ENCODE measurements around the gene DNAJC1.

The DNAJC1 gene

GRCh38 chr10:21959998-21960397 lies 43.5 kb downstream of the DNAJC1 start:
- Histone ChIP-seq H3K4me3 (ENCODE audit: insufficient read depth in 1 of 2, low read depth in 1 of 2, low read length in 2 of 2) (no peak overlapping the region), H4K91ac (ENCODE audit: low read length) (no peak overlapping the region), H3K27me3 (ENCODE audit: control insufficient read depth in 1 of 2, insufficient read depth in 1 of 2, low read length in 2 of 2) (no peaks in the 10 kb centered on the region), H3K4ac (ENCODE audit: low read depth in 1 of 2, low read length in 2 of 2) (no peak overlapping the region), H2BK5ac (ENCODE audit: low read depth, low read length, poor library complexity, severe bottlenecking) (no peak overlapping the region), H3K9me3 (ENCODE audit: control insufficient read depth, low read length) (no peaks in the 10 kb centered on the region), H2BK120ac (ENCODE audit: low read depth, low read length) (no peak overlapping the region), H2BK12ac (ENCODE audit: low read length in 2 of 2) (no peak overlapping the region), H3K79me1 (replicated peaks; ENCODE audit: low read length, poor library complexity, severe bottlenecking) (peaks cover 19% of the 10 kb centered on the region), H2AK5ac (ENCODE audit: low read length, severe bottlenecking) (no peak overlapping the region), H3K4me1 (ENCODE audit: control insufficient read depth, insufficient read depth, low read depth, low read length) (peaks cover 1% of the 10 kb centered on the region), H4K8ac (ENCODE audit: low read length) (no peak overlapping the region), H3K4me2 (ENCODE audit: low read length, poor library complexity, severe bottlenecking) (no peak overlapping the region), H3K14ac (ENCODE audit: low read length in 2 of 2) (no peak overlapping the region), H3K9ac (ENCODE audit: low read length) (no peak overlapping the region), H3K18ac (ENCODE audit: low read depth in 1 of 2, low read length in 2 of 2) (no peak overlapping the region), H2BK15ac (ENCODE audit: low read depth, poor library complexity, severe bottlenecking) (no peak overlapping the region), H3K36me3 (ENCODE audit: control insufficient read depth in 1 of 2, insufficient read depth in 2 of 2, low read depth in 1 of 2, low read length in 2 of 2) (no peaks in the 10 kb centered on the region), H3K23ac (ENCODE audit: low read length in 2 of 2) (no peak overlapping the region), H2AFZ (ENCODE audit: low read depth, low read length) (no peak overlapping the region), H3K27ac (ENCODE audit: low read length, poor library complexity, severe bottlenecking) (no peak overlapping the region)
- WGBS = 91% methylated on average over 1 of the region's 2 CpGs
- no peak for DNase-seq

- peak overlapping the region; percentile 62 for H2AK5ac ChIP-seq (ENCODE audit: low read length, severe bottlenecking)
- peaks cover 11% of the 10 kb centered on the region for H3K79me1 ChIP-seq (replicated peaks; ENCODE audit: low read length, poor library complexity, severe bottlenecking)
- no peak overlapping the region for H3K4me3 ChIP-seq (ENCODE audit: insufficient read depth in 1 of 2, low read depth in 1 of 2, low read length in 2 of 2)
- H3K4me2 ChIP-seq (ENCODE audit: low read length, poor library complexity, severe bottlenecking) = no peak overlapping the region
- no peaks in the 10 kb centered on the region for H3K9me3 ChIP-seq (ENCODE audit: control insufficient read depth, low read length)
- H2BK120ac ChIP-seq (ENCODE audit: low read depth, low read length) = no peak overlapping the region
- peak overlapping the region; percentile 50 for H3K9ac ChIP-seq (ENCODE audit: low read length)
- H3K4ac ChIP-seq (ENCODE audit: low read depth in 1 of 2, low read length in 2 of 2) = no peak overlapping the region
- no peak overlapping the region for H4K8ac ChIP-seq (ENCODE audit: low read length)
- H3K36me3 ChIP-seq (ENCODE audit: control insufficient read depth in 1 of 2, insufficient read depth in 2 of 2, low read depth in 1 of 2, low read length in 2 of 2) = no peaks in the 10 kb centered on the region
- no peak overlapping the region for H3K27ac ChIP-seq (ENCODE audit: low read length, poor library complexity, severe bottlenecking)
- H3K4me1 ChIP-seq (ENCODE audit: control insufficient read depth, insufficient read depth, low read depth, low read length) = peaks cover 1% of the 10 kb centered on the region
- no peak overlapping the region for H2AFZ ChIP-seq (ENCODE audit: low read depth, low read length)
- no peak overlapping the region for H3K23ac ChIP-seq (ENCODE audit: low read length in 2 of 2)
- H3K27me3 ChIP-seq (ENCODE audit: control insufficient read depth in 1 of 2, insufficient read depth in 1 of 2, low read length in 2 of 2) = no peaks in the 10 kb centered on the region
- DNase-seq = no peak
- H2BK15ac ChIP-seq (ENCODE audit: low read depth, poor library complexity, severe bottlenecking) = no peak overlapping the region
- WGBS = 83% methylated on average over 1 of the region's 1 CpG
- H2BK5ac ChIP-seq (ENCODE audit: low read depth, low read length, poor library complexity, severe bottlenecking) = no peak overlapping the region
- no peak overlapping the region for H4K91ac ChIP-seq (ENCODE audit: low read length)
- H2BK12ac ChIP-seq (ENCODE audit: low read length in 2 of 2) = no peak overlapping the region
- no peak overlapping the region for H3K18ac ChIP-seq (ENCODE audit: low read depth in 1 of 2, low read length in 2 of 2)
- H3K14ac ChIP-seq (ENCODE audit: low read length in 2 of 2) = no peak overlapping the region
Measured at GRCh38 chr10:21954690-21955089, 48.8 kb downstream of the DNAJC1 start.

DNA sequence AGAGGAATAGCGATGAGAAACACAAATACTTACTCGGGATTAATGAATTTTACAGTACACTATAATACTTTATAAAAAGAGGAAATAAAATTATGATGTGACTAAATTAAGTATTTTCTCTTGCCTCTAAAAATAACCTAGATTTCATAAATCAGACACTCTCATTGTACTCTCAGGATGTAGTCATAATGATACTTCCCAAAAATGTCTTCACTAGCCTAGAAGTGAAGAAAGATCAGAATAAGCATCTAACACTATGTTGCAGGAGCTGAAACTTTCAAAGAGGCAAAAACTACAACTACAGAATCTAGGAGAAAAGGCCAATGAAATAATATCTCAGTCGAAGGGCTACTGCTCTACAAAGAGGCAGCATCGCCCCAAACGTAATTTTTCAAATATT lies 49.4 kb downstream of the DNAJC1 start:
- Histone ChIP-seq H2AFZ (ENCODE audit: low read depth, low read length) (no peak overlapping the region), H3K18ac (ENCODE audit: low read depth in 1 of 2, low read length in 2 of 2) (no peak overlapping the region), H3K4me3 (ENCODE audit: insufficient read depth in 1 of 2, low read depth in 1 of 2, low read length in 2 of 2) (no peak overlapping the region), H2BK12ac (ENCODE audit: low read length in 2 of 2) (no peak overlapping the region), H3K4me2 (ENCODE audit: low read length, poor library complexity, severe bottlenecking) (no peak overlapping the region), H3K4ac (ENCODE audit: low read depth in 1 of 2, low read length in 2 of 2) (no peak overlapping the region), H3K27me3 (ENCODE audit: control insufficient read depth in 1 of 2, insufficient read depth in 1 of 2, low read length in 2 of 2) (no peaks in the 10 kb centered on the region), H4K91ac (ENCODE audit: low read length) (no peak overlapping the region), H2BK15ac (ENCODE audit: low read depth, poor library complexity, severe bottlenecking) (no peak overlapping the region), H2BK5ac (ENCODE audit: low read depth, low read length, poor library complexity, severe bottlenecking) (no peak overlapping the region), H2BK120ac (ENCODE audit: low read depth, low read length) (no peak overlapping the region), H3K79me1 (replicated peaks; ENCODE audit: low read length, poor library complexity, severe bottlenecking) (peaks cover 8% of the 10 kb centered on the region), H3K14ac (ENCODE audit: low read length in 2 of 2) (no peak overlapping the region), H3K23ac (ENCODE audit: low read length in 2 of 2) (no peak overlapping the region), H3K36me3 (ENCODE audit: control insufficient read depth in 1 of 2, insufficient read depth in 2 of 2, low read depth in 1 of 2, low read length in 2 of 2) (no peaks in the 10 kb centered on the region), H3K9me3 (ENCODE audit: control insufficient read depth, low read length) (no peaks in the 10 kb centered on the region), H3K4me1 (ENCODE audit: control insufficient read depth, insufficient read depth, low read depth, low read length) (peaks cover 1% of the 10 kb centered on the region), H3K27ac (ENCODE audit: low read length, poor library complexity, severe bottlenecking) (no peak overlapping the region), H3K9ac (ENCODE audit: low read length) (peak overlapping the region; percentile 50), H4K8ac (ENCODE audit: low read length) (no peak overlapping the region), H2AK5ac (ENCODE audit: low read length, severe bottlenecking) (no peak overlapping the region)
- DNase-seq = no peak
- WGBS = 33% methylated on average over 1 of the region's 5 CpGs

DNA sequence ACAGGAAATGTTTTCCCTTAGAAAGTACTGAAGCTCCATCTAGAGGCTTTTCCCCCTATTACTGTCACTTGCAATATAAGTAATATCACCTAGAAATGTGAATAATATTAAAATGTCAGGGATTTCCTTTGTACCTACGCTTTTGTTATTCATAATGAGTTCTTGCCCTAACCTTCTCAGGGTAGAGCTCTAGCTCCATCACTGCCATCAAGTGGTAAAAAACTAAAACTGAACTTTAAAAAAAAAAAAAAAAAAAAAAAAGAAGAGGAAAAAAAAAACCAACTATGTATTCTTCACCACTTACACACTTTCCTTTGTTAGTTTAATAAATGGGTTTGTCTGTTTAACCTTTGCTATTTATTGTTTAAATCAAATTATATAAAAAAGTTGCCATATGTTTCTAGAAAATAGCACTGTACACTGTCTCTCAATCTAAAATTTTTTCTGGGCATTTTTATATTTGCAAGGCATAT lies 49.9 kb downstream of the DNAJC1 start:
- H3K9me3 ChIP-seq (ENCODE audit: control insufficient read depth, low read length) = no peaks in the 10 kb centered on the region
- no peak overlapping the region for H2BK12ac ChIP-seq (ENCODE audit: low read length in 2 of 2)
- H3K27me3 ChIP-seq (ENCODE audit: control insufficient read depth in 1 of 2, insufficient read depth in 1 of 2, low read length in 2 of 2) = no peaks in the 10 kb centered on the region
- peak; percentile 48 for DNase-seq
- H3K36me3 ChIP-seq (ENCODE audit: control insufficient read depth in 1 of 2, insufficient read depth in 2 of 2, low read depth in 1 of 2, low read length in 2 of 2) = no peaks in the 10 kb centered on the region
- H3K4me2 ChIP-seq (ENCODE audit: low read length, poor library complexity, severe bottlenecking) = no peak overlapping the region
- H2BK15ac ChIP-seq (ENCODE audit: low read depth, poor library complexity, severe bottlenecking) = no peak overlapping the region
- no peak overlapping the region for H4K8ac ChIP-seq (ENCODE audit: low read length)
- no peak overlapping the region for H2BK5ac ChIP-seq (ENCODE audit: low read depth, low read length, poor library complexity, severe bottlenecking)
- no peak overlapping the region for H2AFZ ChIP-seq (ENCODE audit: low read depth, low read length)
- no CpG with 5 or more reads among the region's 1 CpG for WGBS
- H3K79me1 ChIP-seq (replicated peaks; ENCODE audit: low read length, poor library complexity, severe bottlenecking) = peaks cover 8% of the 10 kb centered on the region
- H3K9ac ChIP-seq (ENCODE audit: low read length) = peak overlapping the region; percentile 50
- H3K23ac ChIP-seq (ENCODE audit: low read length in 2 of 2) = no peak overlapping the region
- no peak overlapping the region for H3K4ac ChIP-seq (ENCODE audit: low read depth in 1 of 2, low read length in 2 of 2)
- peaks cover 1% of the 10 kb centered on the region for H3K4me1 ChIP-seq (ENCODE audit: control insufficient read depth, insufficient read depth, low read depth, low read length)
- H4K91ac ChIP-seq (ENCODE audit: low read length) = no peak overlapping the region
- H2BK120ac ChIP-seq (ENCODE audit: low read depth, low read length) = no peak overlapping the region
- H3K4me3 ChIP-seq (ENCODE audit: insufficient read depth in 1 of 2, low read depth in 1 of 2, low read length in 2 of 2) = no peak overlapping the region
- no peak overlapping the region for H2AK5ac ChIP-seq (ENCODE audit: low read length, severe bottlenecking)
- H3K14ac ChIP-seq (ENCODE audit: low read length in 2 of 2) = no peak overlapping the region
- no peak overlapping the region for H3K18ac ChIP-seq (ENCODE audit: low read depth in 1 of 2, low read length in 2 of 2)
- H3K27ac ChIP-seq (ENCODE audit: low read length, poor library complexity, severe bottlenecking) = no peak overlapping the region
